ENCODE data around the gene ZNF225.
"Not testable (repeated sequence)": the region's sequence is repeated elsewhere in the genome, so short reads cannot be mapped to it uniquely, and the experiment has no call there.

The ZNF225 gene

GRCh38 chr19:44113138-44113783 lies at the start of gene ZNF225:
Gene ZNF225, plus strand, starts transcription at chr19:44113399. Its CDS starts 2,429 bp downstream, at chr19:44115828.
- DNase-seq: peak; percentile 94 to 98

- no peak for DNase-seq
These were observed 46.9 kb upstream of the ZNF225 start for GRCh38 chr19:44066305-44066704.

GRCh38 chr19:44069415-44069814 lies 43.8 kb upstream of the ZNF225 start:
- DNase-seq: no peak

GRCh38 chr19:44071824-44072542 lies 41.2 kb upstream of the ZNF225 start, which contains the start of gene ZNF284:
Gene ZNF284, plus strand, starts transcription at chr19:44072159. Its CDS starts 4,231 bp downstream, at chr19:44076390.
- peak; percentile 80 to 93 for DNase-seq

GRCh38 chr19:44072543-44073401 lies 40.4 kb upstream of the ZNF225 start:
- peak in 1 of 2 experiments; percentile 6 for DNase-seq

- DNase-seq: no peak
These were observed 36.9 kb upstream of the ZNF225 start for GRCh38 chr19:44076325-44076724.

GRCh38 chr19:44092108-44092507 lies 21.1 kb upstream of the ZNF225 start:
- no peak for DNase-seq

GRCh38 chr19:44093931-44094765 lies 19.1 kb upstream of the ZNF225 start, which contains the start of gene ZNF224:
Gene ZNF224, plus strand, starts transcription at chr19:44094361. Its CDS starts 3,513 bp downstream, at chr19:44097874.
- peak; percentile 85 to 91 for DNase-seq

GRCh38 chr19:44107751-44108150 lies 5.4 kb upstream of the ZNF225 start:
- DNase-seq: no peak

GRCh38 chr19:44109458-44109857 lies 3.7 kb upstream of the ZNF225 start:
- DNase-seq: no peak

GRCh38 chr19:44111910-44112463 lies 1.2 kb upstream of the ZNF225 start:
- DNase-seq: peak; percentile 21 to 26

GRCh38 chr19:44112802-44113137 lies 429 bp upstream of the ZNF225 start:
- DNase-seq: no peak

GRCh38 chr19:44113784-44114390 lies 688 bp downstream of the ZNF225 start:
- no peak for DNase-seq

- not testable (repeated sequence) for DNase-seq
These were observed 8.0 kb downstream of the ZNF225 start for GRCh38 chr19:44121162-44121561.

GRCh38 chr19:44131955-44132354 lies 18.8 kb downstream of the ZNF225 start:
- DNase-seq: no peak

- peak; percentile 56 to 78 for DNase-seq
These were observed 28.2 kb downstream of the ZNF225 start, which contains the start of gene ZNF234 for GRCh38 chr19:44141191-44142058. Gene ZNF234, plus strand, starts transcription at chr19:44141554. Its CDS starts 3,079 bp downstream, at chr19:44144633.

GRCh38 chr19:44142059-44142433 lies 28.8 kb downstream of the ZNF225 start:
- no peak for DNase-seq

- no peak for DNase-seq
These were observed 36.6 kb downstream of the ZNF225 start for GRCh38 chr19:44149776-44150175.

GRCh38 chr19:44151491-44151890 lies 38.3 kb downstream of the ZNF225 start:
- no peak for DNase-seq

GRCh38 chr19:44156475-44156874 lies 43.3 kb downstream of the ZNF225 start:
- no peak for DNase-seq

Data from NCI-H524 (cell line).